ENCODE data around the gene CLCA1.

CLCA1 gene

DNA sequence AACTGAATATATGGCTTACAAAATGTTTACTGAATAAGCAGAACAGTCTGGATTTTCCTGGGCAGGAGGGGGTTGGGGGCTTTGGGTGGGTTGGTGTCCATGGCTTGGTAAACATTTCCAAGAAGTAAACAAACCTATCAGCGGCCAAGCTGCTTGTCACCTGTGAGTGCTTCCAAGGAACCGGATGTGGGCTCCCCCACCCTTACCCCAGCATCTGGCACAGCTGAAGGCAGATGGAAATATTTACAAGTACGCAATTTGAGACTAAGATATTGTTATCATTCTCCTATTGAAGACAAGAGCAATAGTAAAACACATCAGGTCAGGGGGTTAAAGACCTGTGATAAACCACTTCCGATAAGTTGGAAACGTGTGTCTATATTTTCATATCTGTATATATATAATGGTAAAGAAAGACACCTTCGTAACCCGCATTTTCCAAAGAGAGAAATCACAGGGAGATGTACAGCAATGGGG lies at the start of gene CLCA1:
Gene CLCA1 (plus strand): TSS at position 427 of the 477 bp plus-strand sequence. CDS start 45 bp downstream, at position 472.
- DNase-seq = no peak

GRCh38 chr1:86419277-86419903 lies 49.3 kb upstream of the CLCA1 start:
- no peak for DNase-seq

DNA sequence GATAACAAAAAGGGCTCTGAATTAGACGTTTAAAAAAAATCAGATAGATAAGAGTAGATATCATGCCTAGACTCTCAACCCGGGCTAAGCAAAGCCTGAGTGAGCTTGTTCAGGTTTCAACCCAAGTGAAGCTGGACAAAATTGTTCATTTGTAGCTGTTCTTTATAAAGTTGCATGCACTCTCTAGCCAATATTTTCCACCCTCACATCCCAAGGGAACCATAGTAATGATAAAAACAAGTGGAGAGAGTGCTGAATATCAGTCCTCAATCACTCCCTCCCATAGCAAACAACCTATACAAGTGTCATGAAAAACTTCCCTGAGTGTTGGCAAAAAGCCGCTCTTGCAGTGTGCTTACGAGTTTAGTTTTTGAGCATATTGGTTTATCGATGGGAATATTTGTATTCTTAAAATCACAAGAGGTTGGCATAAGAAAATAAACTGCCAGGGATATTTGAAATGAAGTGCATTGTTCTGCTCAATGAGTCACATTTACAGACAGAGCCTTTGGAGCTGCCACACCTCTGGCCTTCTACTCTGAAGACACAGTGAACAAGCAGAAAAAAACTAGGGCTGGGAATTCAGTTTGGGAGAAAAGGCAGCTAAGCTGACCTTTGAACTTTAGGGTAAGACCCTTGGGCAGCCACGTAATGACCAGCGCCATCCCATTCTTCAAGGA lies 47.0 kb upstream of the CLCA1 start:
- DNase-seq = no peak

GRCh38 chr1:86423473-86423872 lies 45.3 kb upstream of the CLCA1 start:
- no peak for DNase-seq

GRCh38 chr1:86423873-86424272 lies 44.9 kb upstream of the CLCA1 start, which contains the start of gene CLCA2:
CLCA2 (plus strand) TSS chr1:86424171; CDS start chr1:86424248, 77 bp downstream.
- DNase-seq = no peak

GRCh38 chr1:86429122-86429725 lies 39.5 kb upstream of the CLCA1 start:
- DNase-seq = no peak

DNA sequence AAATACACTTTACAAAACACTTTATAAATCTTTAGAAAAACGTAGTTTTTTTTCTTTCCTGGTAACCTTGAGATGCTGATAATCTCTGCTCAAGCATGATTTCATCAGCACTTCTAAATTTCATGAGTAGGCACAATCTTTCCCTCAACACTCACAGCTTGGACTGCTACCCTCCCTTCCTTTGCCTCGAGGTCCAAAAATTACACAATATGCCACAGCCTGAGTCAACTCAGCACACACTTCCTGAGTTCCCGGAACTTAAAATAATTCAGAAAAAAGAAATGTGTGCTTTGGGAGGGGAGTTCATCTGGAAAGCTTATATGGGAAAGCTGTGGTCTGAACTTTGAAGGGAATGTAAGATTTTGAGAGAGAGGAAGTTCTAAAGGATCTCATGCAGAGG lies 38.9 kb upstream of the CLCA1 start:
- no peak for DNase-seq

- DNase-seq = no peak
These were observed 38.4 kb upstream of the CLCA1 start for GRCh38 chr1:86430376-86430775.

DNA sequence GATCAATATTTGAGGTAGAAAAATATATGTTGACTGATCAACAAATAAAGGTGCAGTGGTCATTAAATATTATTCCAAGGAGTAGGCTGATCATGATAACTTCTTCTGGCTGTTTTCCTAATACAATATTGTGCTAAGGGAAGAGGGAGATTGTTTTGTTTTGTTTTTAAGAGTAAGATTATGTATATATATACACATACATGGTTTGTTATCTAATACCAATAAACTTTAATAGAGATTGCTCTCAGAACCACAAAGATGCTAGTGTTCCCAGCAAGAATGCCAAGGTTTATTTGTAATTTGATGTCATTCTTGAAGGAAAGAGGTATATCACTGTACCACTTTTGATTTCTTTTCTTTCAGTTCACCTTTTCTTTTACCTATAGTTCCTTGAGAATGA lies 34.7 kb upstream of the CLCA1 start:
- no peak for DNase-seq

DNA sequence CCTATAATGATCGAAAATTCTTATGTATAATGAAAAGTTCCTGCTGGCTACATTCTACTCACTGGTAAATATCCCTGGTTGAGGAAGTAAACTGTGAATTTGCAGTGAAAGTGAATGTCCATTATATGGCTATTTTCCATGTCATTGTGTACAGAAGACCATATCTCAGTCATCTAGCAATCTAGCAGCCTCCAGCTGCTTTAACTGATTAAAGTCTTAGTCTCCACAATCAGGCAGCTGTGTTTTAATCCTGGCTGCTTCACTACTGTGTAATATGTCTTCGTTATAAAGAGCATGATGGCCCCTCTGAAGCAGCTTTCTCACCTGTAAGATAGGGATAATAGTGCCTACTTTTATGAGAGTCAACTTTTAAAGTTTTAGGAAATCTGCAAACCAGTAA lies 33.4 kb upstream of the CLCA1 start:
- DNase-seq = no peak

GRCh38 chr1:86436041-86436440 lies 32.7 kb upstream of the CLCA1 start:
- DNase-seq = no peak

- no peak for DNase-seq
These were observed 27.1 kb upstream of the CLCA1 start for GRCh38 chr1:86441581-86441980.

DNA sequence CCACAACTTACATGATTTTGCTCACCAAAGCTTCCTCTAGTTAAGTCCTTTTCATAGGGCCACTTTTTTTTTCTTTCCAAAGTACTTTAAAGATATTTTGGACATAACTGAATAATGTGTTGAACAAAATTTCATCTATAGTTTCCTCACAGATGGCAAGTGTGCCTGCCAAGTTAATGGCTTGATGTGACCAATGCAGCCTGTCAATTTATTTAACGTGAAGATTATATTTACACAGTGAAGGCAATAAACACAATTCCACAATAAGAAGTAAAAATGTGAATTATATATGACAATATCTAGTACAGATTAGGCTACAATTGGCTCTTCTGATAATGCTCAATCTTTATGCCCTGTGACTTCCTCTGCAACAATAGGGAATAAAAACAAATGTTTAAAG lies 26.7 kb upstream of the CLCA1 start:
- DNase-seq = no peak

GRCh38 chr1:86445919-86446318 lies 22.8 kb upstream of the CLCA1 start:
- no peak for DNase-seq

DNA sequence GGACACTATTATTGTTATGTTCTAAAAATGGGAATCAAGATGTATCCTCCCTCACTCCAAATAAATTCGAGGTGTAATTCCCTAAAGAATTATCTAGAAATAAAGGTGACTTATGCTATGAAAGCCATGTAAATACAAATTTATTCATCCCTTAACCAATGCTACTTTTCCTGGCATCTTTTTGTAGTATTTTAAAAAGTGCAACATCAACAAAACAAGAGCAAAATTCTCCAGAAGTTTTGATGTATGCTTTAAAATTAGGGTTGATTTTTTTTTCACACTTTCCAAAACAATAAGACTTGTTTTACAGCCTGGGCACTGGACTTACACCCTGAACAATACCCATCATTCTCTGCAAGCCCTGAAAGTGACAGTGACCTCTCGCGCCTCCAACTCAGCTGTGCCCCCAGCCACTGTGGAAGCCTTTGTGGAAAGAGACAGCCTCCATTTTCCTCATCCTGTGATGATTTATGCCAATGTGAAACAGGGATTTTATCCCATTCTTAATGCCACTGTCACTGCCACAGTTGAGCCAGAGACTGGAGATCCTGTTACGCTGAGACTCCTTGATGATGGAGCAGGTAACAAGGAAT lies 21.4 kb upstream of the CLCA1 start:
- DNase-seq = no peak

DNA sequence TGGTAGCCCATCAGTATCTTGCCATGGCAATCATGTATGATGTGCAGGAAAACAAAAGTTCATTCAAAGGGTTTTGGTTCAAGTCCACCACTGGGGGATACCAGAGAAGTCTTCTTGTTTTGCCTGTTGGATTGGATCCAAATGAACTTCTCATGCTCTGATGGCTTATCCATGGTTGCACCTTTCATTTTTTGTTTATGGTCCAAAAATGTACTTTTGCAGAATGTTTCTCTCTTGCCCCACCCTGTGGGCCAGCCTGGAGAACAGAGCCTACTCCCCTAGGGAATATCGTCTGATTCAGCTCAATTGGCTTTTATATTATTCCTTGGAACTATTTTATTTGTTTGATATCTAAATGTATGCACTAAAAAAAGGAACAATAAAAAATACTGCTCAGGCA lies 20.1 kb upstream of the CLCA1 start:
- no peak for DNase-seq

DNA sequence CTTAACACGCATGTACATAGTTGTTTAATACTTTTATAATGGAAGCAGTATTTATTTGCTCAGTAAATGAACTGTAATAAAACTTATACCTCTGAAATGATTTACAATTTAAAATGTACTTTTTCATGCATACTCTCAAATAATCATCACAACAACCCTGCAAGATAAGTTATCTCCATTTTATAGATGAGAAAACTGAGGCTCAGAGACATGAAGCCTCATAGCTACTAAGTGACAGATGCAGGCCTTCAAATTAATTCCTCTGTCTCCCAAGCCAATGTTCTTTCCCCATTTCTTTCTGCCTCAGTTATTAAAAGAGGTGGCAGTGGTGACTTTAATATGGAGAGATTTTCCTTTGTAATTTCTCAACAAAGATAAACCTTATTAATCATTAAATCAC lies 19.6 kb upstream of the CLCA1 start:
- no peak for DNase-seq

- no peak for DNase-seq
These were observed 17.9 kb upstream of the CLCA1 start for GRCh38 chr1:86450847-86451246.

- no peak for DNase-seq
These were observed 15.1 kb upstream of the CLCA1 start for GRCh38 chr1:86453664-86454063.

GRCh38 chr1:86455073-86455472 lies 13.7 kb upstream of the CLCA1 start:
- no peak for DNase-seq

GRCh38 chr1:86460998-86461397 lies 7.7 kb upstream of the CLCA1 start:
- DNase-seq = no peak

- DNase-seq = no peak
These were observed 7.2 kb upstream of the CLCA1 start for GRCh38 chr1:86461482-86461881.

- no peak for DNase-seq
These were observed 3.9 kb upstream of the CLCA1 start for GRCh38 chr1:86464819-86465218.

Measured in NCI-H510A (cell line).